Breast epithelium (tissue), 3 donors: ENCODE data around the gene DUS4L.

ENCODE experiments used
- CTCF ChIP-seq, 3 donors: fragments of 450-650 bp; IDR thresholded peaks; one replicate each; pipeline ENCODE4 v1.5.1; 2016 to 2017; ENCODE audit warnings: antibody characterized with exemption in 3 of 3, mild to moderate bottlenecking in 3 of 3, moderate library complexity in 3 of 3
- POLR2AphosphoS5 ChIP-seq, 3 donors: sonication (generic); formaldehyde crosslinking; IDR thresholded peaks; one replicate each; pipeline ENCODE4 v1.6.1; 2017; ENCODE audit warnings: antibody characterized with exemption in 3 of 3

- no peak for TF ChIP-seq CTCF (IDR thresholded peaks at IDR 0.05)
- TF ChIP-seq POLR2AphosphoS5 (IDR thresholded peaks at IDR 0.05) = no peak
Observed at GRCh38 chr7:107609811-107610261, 46.1 kb downstream of the DUS4L start.
